GM12878 (cell line): ENCODE measurements around the gene GRIK2. TPM values are rescaled to one million over a fixed set of nuclear protein-coding genes. Genes with fewer than 3 reads are reported as not detected.

Experiments used
- ATAC-seq: fragments of 200-7000 bp; cut with Tn5 transposase; 3 replicates; pipeline ENCODE4 v1.9.1; 2020; ENCODE audit warnings: mild to moderate bottlenecking, moderate library complexity
- BruUV-seq: library from RNA; stranded (reverse); fragments of 400-500 nt; replicated peaks from 2 replicates; lab custom pipeline; 2021; lab: Mats Ljungman, UMichigan
- CTCF ChIA-PET: fragments of 300-600 bp; sonication (Branson Sonifier 250); formaldehyde crosslinking; extraction: SDS; loops from one replicate; lab custom pipeline; 2021; ENCODE audit warnings: inconsistent platforms; lab: Yijun Ruan, JAX
- POLR2A ChIA-PET: fragments of 350-600 bp; formaldehyde crosslinking; extraction: SDS; loops from one replicate; lab custom pipeline; 2021; ENCODE audit warnings: inconsistent platforms; lab: Charles Lee
- RAD21 ChIA-PET: fragments of 300-600 bp; sonication (Branson Sonifier 250); formaldehyde crosslinking; loops from one replicate; lab custom pipeline; 2023; ENCODE audit warnings: antibody characterized with exemption; ENCODE audit not compliant: unreplicated experiment; lab: Charles Lee
- SMC1A ChIA-PET: fragments of 300-600 bp; sonication (Branson Sonifier 250); formaldehyde crosslinking; loops from one replicate; lab custom pipeline; 2023; ENCODE audit not compliant: unreplicated experiment, uncharacterized antibody; lab: Charles Lee
- DNase-seq: peaks from one replicate; pipeline ENCODE4 v3.0.0-alpha.2; 2011; ENCODE audit warnings: low read depth, low spot score
- FAIRE-seq: peaks from 3 replicates; lab custom pipeline; 2011; peaks lifted over from hg19 to GRCh38; lab: Jason Lieb, UNC
- H2AFZ ChIP-seq: 2 replicates; pipeline ENCODE4 v1.6.0; 2011; ENCODE audit warnings: low read depth, low read length, control low read depth; ENCODE audit not compliant: control insufficient read depth
- H3K27ac ChIP-seq: 2 replicates; pipeline ENCODE4 v1.5.1; 2011; ENCODE audit warnings: control low read depth; ENCODE audit not compliant: control insufficient read depth, insufficient read depth
- H3K27me3 ChIP-seq, 2 experiments: replicated peaks in 1 of 2; 2 replicates each; pipeline versions ENCODE4 v1.6.0 to v1.6.1; 2011; ENCODE audit warnings: low read length in 1 of 2; ENCODE audit not compliant: control insufficient read depth in 2 of 2, insufficient read depth in 2 of 2
- H3K36me3 ChIP-seq, 2 experiments: 2 replicates each; pipeline ENCODE4 v1.5.1; 2011; ENCODE audit warnings: low read length in 1 of 2; ENCODE audit not compliant: control insufficient read depth in 2 of 2, insufficient read depth in 2 of 2
- H3K4me1 ChIP-seq: 2 replicates; pipeline ENCODE4 v1.6.1; 2011; ENCODE audit warnings: mild to moderate bottlenecking, low read length, moderate library complexity, mixed read lengths; ENCODE audit not compliant: control insufficient read depth, insufficient read depth
- H3K4me2 ChIP-seq: 2 replicates; pipeline ENCODE4 v1.6.0; 2011; ENCODE audit warnings: control low read depth; ENCODE audit not compliant: control insufficient read depth, insufficient read depth
- H3K4me3 ChIP-seq: fragments of 200-600 bp; sonication (generic); 2 replicates; pipeline ENCODE4 v1.5.1; 2016
- H3K79me2 ChIP-seq: 2 replicates; pipeline ENCODE4 v1.6.0; 2011; ENCODE audit warnings: low read length; ENCODE audit not compliant: control insufficient read depth, insufficient read depth
- H3K9ac ChIP-seq: 2 replicates; pipeline ENCODE4 v1.8.0; 2011; ENCODE audit warnings: low read length, control low read depth, mixed read lengths; ENCODE audit not compliant: control insufficient read depth, insufficient read depth
- H3K9me3 ChIP-seq: replicated peaks from 3 replicates; pipeline ENCODE4 v1.5.1; 2011; ENCODE audit warnings: mild to moderate bottlenecking, low read length; ENCODE audit not compliant: control insufficient read depth, insufficient read depth
- H4K20me1 ChIP-seq: 2 replicates; pipeline ENCODE4 v1.6.0; 2011; ENCODE audit not compliant: control insufficient read depth, insufficient read depth
- CEBPB ChIP-seq, 2 experiments: fragments of 150-350 bp in 1 of 2; IDR thresholded peaks; 2 replicates each; pipeline ENCODE4 v1.6.1; 2012 to 2014; ENCODE audit warnings: low read depth in 2 of 2, low read length in 2 of 2, borderline replicate concordance in 1 of 2, inconsistent platforms in 1 of 2
- CTCF ChIP-seq, 3 experiments: IDR thresholded peaks in 2 of 3; conservative IDR thresholded peaks in 1 of 3; 2 replicates each; pipeline ENCODE4 v1.5.1; 2011; ENCODE audit warnings: low read depth in 3 of 3, low read length in 3 of 3, mild to moderate bottlenecking in 3 of 3, control low read depth in 2 of 3, moderate library complexity in 2 of 3, inconsistent platforms in 1 of 3, mixed read lengths in 1 of 3; ENCODE audit not compliant: control insufficient read depth in 2 of 3, insufficient read depth in 1 of 3; ENCODE audit errors: extremely low read depth in 1 of 3
- DPF2 ChIP-seq: fragments of 450-650 bp; IDR thresholded peaks from 2 replicates; pipeline ENCODE4 v1.6.1; 2017; ENCODE audit warnings: mild to moderate bottlenecking
- LARP7 ChIP-seq: fragments of 450-650 bp; IDR thresholded peaks from 2 replicates; pipeline ENCODE4 v1.6.1; 2017; ENCODE audit warnings: mild to moderate bottlenecking
- MEF2B ChIP-seq: fragments of 450-650 bp; IDR thresholded peaks from 2 replicates; pipeline ENCODE4 v1.6.1; 2018; ENCODE audit warnings: mild to moderate bottlenecking, moderate library complexity; ENCODE audit not compliant: partially characterized antibody, poor library complexity, severe bottlenecking
- MTA3 ChIP-seq: IDR thresholded peaks from 2 replicates; pipeline ENCODE4 v1.6.1; 2012; ENCODE audit warnings: low read length, inconsistent platforms, borderline replicate concordance
- SMARCA5 ChIP-seq: fragments of 450-650 bp; IDR thresholded peaks from 2 replicates; pipeline ENCODE4 v1.6.1; 2017; ENCODE audit warnings: mild to moderate bottlenecking
- SPI1 ChIP-seq: IDR thresholded peaks from 2 replicates; pipeline ENCODE4 v1.6.1; 2011; ENCODE audit warnings: low read depth, mild to moderate bottlenecking, low read length, moderate library complexity, borderline replicate concordance; ENCODE audit not compliant: insufficient read depth
- WGBS: methylation state at CpG from one replicate; pipeline ENCODE4 v1.1.6; 2016; ENCODE audit warnings: low lambda C conversion rate; ENCODE audit not compliant: insufficient replicate concordance, insufficient coverage; ENCODE audit errors: missing lambda C conversion rate; 5-methylcytosine and 5-hydroxymethylcytosine counted together
- in situ Hi-C: fragments of 300-500 bp; cut with MboI; formaldehyde crosslinking; loops from 9 replicates; pipeline ENCODE4 v1.14.3; 2018; ENCODE audit warnings: mixed read lengths
- intact Hi-C: fragments of 100-400 bp; cut with micrococcal nuclease; formaldehyde crosslinking; loops from one replicate; pipeline ENCODE4 v1.14.2; 2022; ENCODE audit not compliant: unreplicated experiment
- polyA plus RNA-seq, 11 experiments: library from polyadenylated mRNA; depleted of rRNA in 4 of 11; unstranded in 6 of 11; stranded (reverse) in 5 of 11; fragments of >200 nt; fragmentation: Nextera tagmentation in 4 of 11; fragmentation: Illumina TruSeq in 1 of 11; extraction: Ambion mirVana in 4 of 11; extraction: Trizol in 1 of 11; gene quantifications; 1 replicate in 1 of 11; 2 replicates in 10 of 11; pipeline versions ENCODE4 v1.2.1 to v1.2.3, GENCODE V29; 2011 to 2016; ENCODE audit warnings: inconsistent platforms in 2 of 11, missing spikeins in 2 of 11, low read depth in 1 of 11
- total RNA-seq, 4 experiments: library from RNA; depleted of rRNA in 3 of 4; stranded (reverse); fragments of >200 nt in 3 of 4; fragmentation: Illumina TruSeq in 1 of 4; extraction: Trizol in 1 of 4; gene quantifications; 2 replicates each; pipeline versions ENCODE4 v1.2.1 to v1.2.3, GENCODE V29; 2013 to 2021

Gene GRIK2
- total and polyA plus RNA-seq, 10 of the 15 experiments (the other 5 are each of a cell fraction or from before 2014, with no cell fraction given): not detected

- TF ChIP-seq CTCF (IDR thresholded peaks at IDR 0.05 in 2 of 3, conservative IDR thresholded peaks at IDR 0.05 in 1 of 3; ENCODE audit: control insufficient read depth in 2 of 3, extremely low read depth in 1 of 3, insufficient read depth in 1 of 3, low read depth in 3 of 3, low read length in 3 of 3) (no peak), LARP7 (no peak), SMARCA5 (no peak), DPF2 (no peak)
These were observed 313.1 kb downstream of the GRIK2 start (continued) for GRCh38 chr6:101706576-101706975.

GRCh38 chr6:101711518-101711917 lies 318.0 kb downstream of the GRIK2 start:
- H4K20me1 ChIP-seq: no peaks in the 10 kb centered on the region
- no peak overlapping the region for H3K4me3 ChIP-seq
- H3K4me1 ChIP-seq: no peaks in the 10 kb centered on the region
- H3K4me2 ChIP-seq: no peak overlapping the region
- WGBS: 0% methylated on average over 1 of the region's 1 CpG
- intact Hi-C loops (no loop called here), in situ Hi-C loops (no loop called here)
- SMC1A ChIA-PET: no interaction called here
- H3K79me2 ChIP-seq: no peaks in the 10 kb centered on the region
- no peak overlapping the region for H3K9ac ChIP-seq
- BruUV-seq: no TSS peak
- H3K36me3 ChIP-seq: no peaks in the 10 kb centered on the region
- CTCF ChIA-PET: no interaction called here
- RAD21 ChIA-PET: no interaction called here
- DNase-seq: no peak
- no peaks in the 10 kb centered on the region for H3K27me3 ChIP-seq
- peak; percentile 71 for ATAC-seq
- no peak for FAIRE-seq
- no peak overlapping the region for H2AFZ ChIP-seq
- H3K9me3 ChIP-seq: no peaks in the 10 kb centered on the region
- H3K27ac ChIP-seq: no peak overlapping the region
- TF ChIP-seq MEF2B (no peak), CEBPB (IDR thresholded peaks at IDR 0.05; ENCODE audit: borderline replicate concordance in 1 of 2, low read depth in 2 of 2, low read length in 2 of 2) (no peak), MTA3 (no peak), SPI1 (peak; percentile 72; the same call in 1 of the 2 replicates)
- POLR2A ChIA-PET: no interaction called here
